Left ventricle myocardium inferior (tissue), 1 donor: ENCODE data around the gene NR2F6. TPM values are rescaled to one million over a fixed set of nuclear protein-coding genes. Genes with fewer than 3 reads are reported as not detected.
A peak's percentile ranks its signal among the peaks of the same experiment; 100 is the strongest.
"Not testable (repeated sequence)": the region's sequence is repeated elsewhere in the genome, so short reads cannot be mapped to it uniquely, and the experiment has no call there.

Experiments used
- DNase-seq: peaks from one replicate; pipeline ENCODE4 v3.0.0-alpha.2; 2020
- H3K27ac ChIP-seq: fragments of 200-600 bp; replicated peaks from 2 replicates; pipeline ENCODE4 v1.8.0; 2021
- H3K27me3 ChIP-seq: fragments of 200-600 bp; 2 replicates; pipeline ENCODE4 v1.8.0; 2021; ENCODE audit warnings: low read depth
- H3K36me3 ChIP-seq: fragments of 200-600 bp; 2 replicates; pipeline ENCODE4 v1.8.0; 2021
- H3K4me1 ChIP-seq: fragments of 200-600 bp; 2 replicates; pipeline ENCODE4 v1.8.0; 2021
- H3K4me3 ChIP-seq: fragments of 200-600 bp; 2 replicates; pipeline ENCODE4 v1.8.0; 2021; ENCODE audit warnings: mild to moderate bottlenecking, moderate library complexity
- H3K9me3 ChIP-seq: fragments of 200-600 bp; replicated peaks from 2 replicates; pipeline ENCODE4 v1.8.0; 2021
- CTCF ChIP-seq: fragments of 200-600 bp; IDR thresholded peaks from 2 replicates; pipeline ENCODE4 v1.8.0; 2021; ENCODE audit warnings: antibody characterized with exemption, mild to moderate bottlenecking, borderline replicate concordance
- intact Hi-C: fragments of 100-400 bp; cut with micrococcal nuclease; formaldehyde crosslinking; loops from one replicate; pipeline ENCODE4 v1.11.0; 2022
- total RNA-seq: library from RNA; stranded (reverse); fragmentation: NEBNext Ultra II Directional; extraction: Animal tissue kit (Norgen Biotek cat#: 25700); gene quantifications from one replicate; pipeline ENCODE4 v1.2.1, GENCODE V29; 2021
- donor health status: DM: no; HTN: yes; CAD: no; lungs with severe emphysema.

The NR2F6 gene
- total RNA-seq, 1 donor from 2014 or later, result 60.1 TPM

DNA sequence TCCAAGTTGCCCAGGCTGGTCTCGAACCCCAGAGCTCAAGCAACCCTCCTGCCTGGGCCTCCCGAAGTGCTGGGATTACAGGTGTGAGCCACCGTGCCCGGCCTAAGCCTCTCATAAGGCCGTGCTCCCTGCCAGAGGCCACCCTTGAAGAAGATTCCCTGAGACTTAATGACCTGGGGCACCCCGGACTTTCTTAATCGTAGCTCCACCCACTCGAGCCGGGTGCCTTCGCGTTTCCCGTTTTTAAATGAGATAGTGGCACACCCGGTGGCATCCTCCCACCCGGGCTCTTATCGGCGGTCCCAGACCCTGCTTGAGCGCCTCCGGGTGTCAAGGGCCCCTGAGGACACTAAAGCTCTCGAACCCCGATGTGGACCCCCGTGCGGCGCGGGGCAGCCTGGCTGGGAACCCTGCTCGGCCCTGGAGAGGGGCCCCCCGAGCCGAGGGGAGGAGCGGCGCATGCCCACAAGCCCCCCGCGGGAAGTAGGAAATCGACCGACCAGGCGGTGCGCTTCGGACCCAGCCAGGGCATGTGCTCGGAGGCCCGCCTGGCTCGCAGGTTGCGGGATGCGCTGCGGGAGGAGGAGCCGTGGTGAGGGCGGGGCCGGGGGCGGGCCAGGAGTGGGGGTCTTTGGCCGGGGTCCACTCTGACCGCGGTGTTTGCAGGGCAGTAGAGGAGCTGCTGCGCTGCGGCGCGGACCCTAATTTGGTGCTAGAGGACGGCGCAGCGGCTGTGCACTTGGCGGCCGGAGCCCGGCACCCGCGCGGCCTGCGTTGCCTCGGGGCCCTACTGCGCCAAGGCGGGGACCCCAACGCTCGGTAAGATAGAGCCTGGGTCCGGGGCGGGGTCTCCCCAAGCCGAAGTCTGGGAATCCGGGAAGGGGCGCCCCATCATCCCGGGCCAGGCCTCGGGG is 35.9 kb upstream of the NR2F6 start, which contains the start of gene ANKLE1:
ANKLE1 (plus strand) TSS at position 511 of the 914 bp plus-strand sequence; CDS start at position 531, 20 bp downstream.
- peaks cover 18% of the 10 kb centered on the region for H3K4me1 ChIP-seq
- no peak for TF ChIP-seq CTCF
- intact Hi-C loops, result loop anchor here (5.0 kb wide), 1 partner anchor 214 kb away; no protein-coding TSS in a partner anchor

GRCh38 chr19:17279436-17279835 is 33.7 kb upstream of the NR2F6 start:
- TF ChIP-seq CTCF, result no peak
- H3K27ac ChIP-seq, result no peak overlapping the region
- no peak for DNase-seq
- H3K27me3 ChIP-seq, result peaks cover 31% of the 10 kb centered on the region
- H3K9me3 ChIP-seq, result no peaks in the 10 kb centered on the region
- H3K4me1 ChIP-seq, result peaks cover 18% of the 10 kb centered on the region
- intact Hi-C loops, result no loop called here
- no peak overlapping the region for H3K4me3 ChIP-seq
- H3K36me3 ChIP-seq, result peaks cover 45% of the 10 kb centered on the region

More for the DNA sequence above, 35.9 kb upstream of the NR2F6 start, which contains the start of gene ANKLE1:
- H3K9me3 ChIP-seq, result no peaks in the 10 kb centered on the region
- H3K36me3 ChIP-seq, result peaks cover 23% of the 10 kb centered on the region
- H3K27ac ChIP-seq, result no peak within 1 kb of the TSS
- H3K4me3 ChIP-seq, result peak within 1 kb of the TSS; percentile 61
- peaks cover 31% of the 10 kb centered on the region for H3K27me3 ChIP-seq
- peak; percentile 27 for DNase-seq

DNA sequence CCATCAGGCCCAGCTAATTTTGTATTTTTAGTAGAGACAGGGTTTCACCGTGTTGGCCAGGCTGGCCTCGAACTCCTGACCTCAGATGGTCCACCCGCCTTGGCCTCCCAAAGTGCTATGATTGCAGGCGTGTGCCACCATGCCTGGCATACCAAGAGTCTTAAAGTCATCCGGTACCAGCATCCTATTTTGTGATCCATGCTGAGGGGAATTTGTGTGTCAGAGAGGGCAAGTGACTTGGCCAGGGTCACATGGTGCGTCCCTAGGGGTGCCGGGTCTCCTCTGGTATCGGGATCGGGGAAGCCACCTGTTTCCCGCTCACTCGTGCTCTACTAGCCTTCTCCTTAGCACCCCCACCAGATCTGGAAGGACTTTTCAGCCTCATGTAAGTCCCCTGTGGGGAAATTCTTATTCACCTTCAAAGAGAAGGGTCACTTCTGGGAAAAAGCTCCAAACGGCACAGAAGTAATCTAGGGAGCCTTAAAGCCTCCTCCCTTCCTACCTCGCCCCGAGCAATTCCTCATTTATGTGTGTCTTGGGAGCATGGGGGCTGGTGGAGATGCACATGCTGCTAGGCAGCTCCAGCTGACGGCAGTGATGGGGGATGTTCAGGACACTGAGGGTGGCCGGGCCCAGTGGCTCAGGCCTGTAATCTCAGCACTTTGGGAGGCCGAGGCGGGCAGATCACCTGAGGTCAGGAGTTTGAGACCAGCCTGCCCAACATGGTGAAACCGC is 29.9 kb upstream of the NR2F6 start:
- Histone ChIP-seq H3K4me1 (no peaks in the 10 kb centered on the region), H3K9me3 (no peaks in the 10 kb centered on the region), H3K27ac (no peak overlapping the region), H3K27me3 (no peaks in the 10 kb centered on the region), H3K36me3 (peaks cover 82% of the 10 kb centered on the region), H3K4me3 (no peak overlapping the region)
- intact Hi-C loops, result no loop called here
- no peak for DNase-seq
- no peak for TF ChIP-seq CTCF

DNA sequence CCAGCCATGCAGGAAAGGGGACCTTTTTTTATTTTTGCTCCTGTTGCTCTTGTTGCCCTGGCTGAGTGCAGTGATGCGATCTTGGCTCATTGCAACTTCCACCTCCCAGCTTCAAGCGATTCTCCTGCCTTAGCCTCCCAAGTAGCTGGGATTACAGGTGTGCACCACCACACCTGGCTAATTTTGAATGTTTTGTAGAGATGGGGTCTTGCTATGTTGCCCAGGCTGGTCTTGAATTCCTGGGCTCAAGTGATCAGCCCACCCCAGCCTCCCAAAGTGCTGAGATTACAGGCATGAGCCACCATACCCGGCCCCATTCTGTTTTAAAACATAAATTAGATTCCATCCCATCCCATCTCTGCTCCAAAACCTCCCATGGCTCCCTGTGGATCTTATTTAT is 29.2 kb upstream of the NR2F6 start:
- H3K4me1 ChIP-seq, H3K27me3 ChIP-seq, H3K9me3 ChIP-seq, intact Hi-C loops, H3K4me3 ChIP-seq, DNase-seq, H3K27ac ChIP-seq: not testable (repeated sequence)
- H3K36me3 ChIP-seq, result peaks cover 89% of the 10 kb centered on the region

GRCh38 chr19:17268754-17269153 is 23.0 kb upstream of the NR2F6 start:
- intact Hi-C loops, result no loop called here
- Histone ChIP-seq H3K27me3 (no peaks in the 10 kb centered on the region), H3K9me3 (no peaks in the 10 kb centered on the region), H3K27ac (no peak overlapping the region), H3K4me3 (no peak overlapping the region), H3K4me1 (peaks cover 28% of the 10 kb centered on the region), H3K36me3 (peaks cover 51% of the 10 kb centered on the region)
- no peak for DNase-seq
- no peak for TF ChIP-seq CTCF
